ENCODE data around the gene PPM1H. TPM values are rescaled to one million over a fixed set of nuclear protein-coding genes. Genes with fewer than 3 reads are reported as not detected.

PPM1H gene
- total RNA-seq, 1 donor from 2014 or later: 0.49 TPM

DNA sequence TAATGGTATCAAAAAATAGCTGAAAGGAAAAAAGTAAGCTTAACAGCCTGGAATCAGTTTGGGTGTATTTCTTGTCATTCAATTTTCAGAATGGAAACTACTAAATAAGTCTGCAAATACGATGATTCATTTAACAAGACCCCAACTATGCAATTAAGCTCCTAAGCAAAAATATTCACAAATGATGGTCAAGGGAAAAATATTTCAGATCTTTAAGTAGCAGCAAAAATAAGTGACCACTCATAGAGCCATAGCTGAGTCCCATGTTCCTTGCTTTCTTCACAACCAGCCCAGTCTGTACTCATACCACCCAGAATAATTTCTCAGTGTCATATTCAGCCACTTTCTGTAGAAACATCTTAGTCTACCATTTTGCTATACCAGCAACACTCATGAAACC lies 185.4 kb downstream of the PPM1H start:
- Histone ChIP-seq H3K9me3 (no peaks in the 10 kb centered on the region), H3K27me3 (no peaks in the 10 kb centered on the region), H3K4me1 (no peaks in the 10 kb centered on the region), H3K36me3 (no peaks in the 10 kb centered on the region), H3K4me3 (no peak overlapping the region), H3K27ac (no peak overlapping the region)
- intact Hi-C loops (cut with DNase I): no loop called here
- no peak for DNase-seq (ENCODE audit: extremely low spot score in 2 of 2)
- TF ChIP-seq, protein P1, sequence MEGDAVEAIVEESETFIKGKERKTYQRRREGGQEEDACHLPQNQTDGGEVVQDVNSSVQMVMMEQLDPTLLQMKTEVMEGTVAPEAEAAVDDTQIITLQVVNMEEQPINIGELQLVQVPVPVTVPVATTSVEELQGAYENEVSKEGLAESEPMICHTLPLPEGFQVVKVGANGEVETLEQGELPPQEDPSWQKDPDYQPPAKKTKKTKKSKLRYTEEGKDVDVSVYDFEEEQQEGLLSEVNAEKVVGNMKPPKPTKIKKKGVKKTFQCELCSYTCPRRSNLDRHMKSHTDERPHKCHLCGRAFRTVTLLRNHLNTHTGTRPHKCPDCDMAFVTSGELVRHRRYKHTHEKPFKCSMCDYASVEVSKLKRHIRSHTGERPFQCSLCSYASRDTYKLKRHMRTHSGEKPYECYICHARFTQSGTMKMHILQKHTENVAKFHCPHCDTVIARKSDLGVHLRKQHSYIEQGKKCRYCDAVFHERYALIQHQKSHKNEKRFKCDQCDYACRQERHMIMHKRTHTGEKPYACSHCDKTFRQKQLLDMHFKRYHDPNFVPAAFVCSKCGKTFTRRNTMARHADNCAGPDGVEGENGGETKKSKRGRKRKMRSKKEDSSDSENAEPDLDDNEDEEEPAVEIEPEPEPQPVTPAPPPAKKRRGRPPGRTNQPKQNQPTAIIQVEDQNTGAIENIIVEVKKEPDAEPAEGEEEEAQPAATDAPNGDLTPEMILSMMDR (IDR thresholded peaks at IDR 0.05): no peak
- TF ChIP-seq POLR2AphosphoS5 (IDR thresholded peaks at IDR 0.05; ENCODE audit: insufficient read depth in 1 of 2, low read depth in 1 of 2) (no peak), POLR2A (IDR thresholded peaks at IDR 0.05) (no peak)

DNA sequence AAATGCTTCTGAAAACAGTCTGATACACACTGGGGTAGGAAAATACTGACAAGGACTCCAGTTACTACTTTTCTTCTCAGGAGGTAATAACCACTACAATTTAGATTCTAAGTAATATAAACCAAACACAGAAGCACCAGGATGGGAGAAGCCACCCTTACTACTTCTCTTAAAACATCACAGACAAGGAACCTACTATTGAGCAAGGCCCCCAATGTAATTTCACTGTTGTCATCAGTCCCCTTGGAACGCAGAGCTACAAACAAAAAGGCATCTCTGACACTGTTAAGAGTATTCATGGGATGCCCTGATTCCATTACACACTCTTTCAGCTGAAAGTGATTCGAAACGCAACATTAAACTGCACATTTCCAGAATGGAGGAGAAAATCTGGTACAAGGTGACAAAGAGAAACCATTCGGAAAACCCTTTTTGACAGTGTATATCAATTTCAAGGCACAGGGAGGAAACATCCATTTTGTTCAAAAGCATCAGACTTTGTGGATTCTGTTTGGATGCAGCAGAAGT lies 185.9 kb downstream of the PPM1H start:
- no peak for TF ChIP-seq POLR2AphosphoS5 (IDR thresholded peaks at IDR 0.05; ENCODE audit: insufficient read depth in 1 of 2, low read depth in 1 of 2)
- TF ChIP-seq, protein P1 (IDR thresholded peaks at IDR 0.05): no peak
- TF ChIP-seq POLR2A (IDR thresholded peaks at IDR 0.05): no peak
- no peaks in the 10 kb centered on the region for H3K27me3 ChIP-seq
- H3K27ac ChIP-seq: no peak overlapping the region
- DNase-seq (ENCODE audit: extremely low spot score in 2 of 2): no peak
- no peak overlapping the region for H3K4me3 ChIP-seq
- no peaks in the 10 kb centered on the region for H3K4me1 ChIP-seq
- no peaks in the 10 kb centered on the region for H3K36me3 ChIP-seq
- intact Hi-C loops (cut with DNase I): no loop called here
- no peaks in the 10 kb centered on the region for H3K9me3 ChIP-seq

DNA sequence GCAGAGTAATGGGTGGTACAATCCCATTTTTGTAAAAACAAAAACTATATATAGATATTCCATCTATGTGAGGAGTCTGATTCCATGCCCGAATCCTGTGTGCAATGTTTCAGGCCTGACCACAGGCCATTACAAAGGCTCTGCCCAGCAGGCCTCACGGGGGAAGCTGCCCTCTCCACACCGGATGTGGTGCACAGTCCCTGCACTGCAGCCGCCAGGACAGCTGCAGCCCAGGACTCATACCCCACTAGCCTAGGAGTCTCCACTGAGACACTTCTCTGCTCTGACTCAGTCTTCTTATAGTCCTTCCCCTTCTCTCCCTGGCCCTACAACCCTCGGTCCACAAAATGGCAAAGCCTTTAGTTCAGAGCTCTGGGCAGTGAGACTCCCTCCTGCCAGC lies 190.4 kb downstream of the PPM1H start:
- Histone ChIP-seq H3K36me3 (no peaks in the 10 kb centered on the region), H3K27me3 (no peaks in the 10 kb centered on the region), H3K4me3 (no peak overlapping the region), H3K27ac (no peak overlapping the region), H3K9me3 (no peaks in the 10 kb centered on the region), H3K4me1 (no peaks in the 10 kb centered on the region)
- TF ChIP-seq POLR2AphosphoS5 (IDR thresholded peaks at IDR 0.05; ENCODE audit: insufficient read depth in 1 of 2, low read depth in 1 of 2) (no peak), POLR2A (IDR thresholded peaks at IDR 0.05) (no peak)
- TF ChIP-seq, protein P1 (IDR thresholded peaks at IDR 0.05): no peak
- intact Hi-C loops (cut with DNase I): no loop called here
- DNase-seq (ENCODE audit: extremely low spot score in 2 of 2): no peak

DNA sequence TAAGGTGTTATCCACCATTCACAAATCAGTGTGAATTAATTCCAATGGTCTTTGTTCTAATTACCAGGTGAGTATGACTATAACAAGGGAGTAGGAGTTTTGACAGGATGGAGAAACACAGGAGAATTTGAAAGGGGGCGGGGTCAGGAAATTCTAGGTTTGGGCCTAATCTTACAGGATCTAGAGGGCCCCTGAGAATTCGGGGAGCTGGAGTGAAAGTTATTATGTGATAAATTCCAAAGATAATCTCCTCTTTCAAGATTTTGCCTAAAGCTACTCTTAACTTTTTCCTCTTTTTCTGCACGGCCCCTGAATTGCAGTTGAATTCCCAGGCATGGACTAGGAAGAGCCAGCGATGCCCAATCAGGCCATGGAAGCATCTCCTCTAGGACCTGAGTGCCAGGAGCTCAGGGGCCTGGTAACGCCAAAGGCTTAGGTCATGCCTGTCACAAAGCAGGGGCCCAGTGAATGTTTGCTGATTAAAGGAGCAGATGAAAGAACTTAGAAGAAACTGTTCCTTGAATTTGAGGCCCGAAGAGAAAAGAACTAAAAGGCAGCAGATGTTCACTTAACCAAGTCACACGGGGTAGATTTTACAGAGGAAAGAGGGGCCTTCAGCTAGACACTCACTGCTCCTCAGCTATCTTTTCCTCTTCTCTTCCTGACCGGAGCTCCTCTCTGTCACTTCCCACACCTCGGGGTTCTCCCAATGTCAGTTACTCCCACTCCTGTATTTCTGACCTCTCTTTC lies 195.5 kb downstream of the PPM1H start:
- H3K27me3 ChIP-seq: no peaks in the 10 kb centered on the region
- TF ChIP-seq POLR2A (IDR thresholded peaks at IDR 0.05) (no peak), POLR2AphosphoS5 (IDR thresholded peaks at IDR 0.05; ENCODE audit: insufficient read depth in 1 of 2, low read depth in 1 of 2) (no peak)
- TF ChIP-seq, protein P1 (IDR thresholded peaks at IDR 0.05): no peak
- no peak overlapping the region for H3K4me3 ChIP-seq
- no peak for DNase-seq (ENCODE audit: extremely low spot score in 2 of 2)
- no peak overlapping the region for H3K27ac ChIP-seq
- no peaks in the 10 kb centered on the region for H3K9me3 ChIP-seq
- H3K4me1 ChIP-seq: no peaks in the 10 kb centered on the region
- H3K36me3 ChIP-seq: no peaks in the 10 kb centered on the region
- intact Hi-C loops (cut with DNase I): no loop called here

DNA sequence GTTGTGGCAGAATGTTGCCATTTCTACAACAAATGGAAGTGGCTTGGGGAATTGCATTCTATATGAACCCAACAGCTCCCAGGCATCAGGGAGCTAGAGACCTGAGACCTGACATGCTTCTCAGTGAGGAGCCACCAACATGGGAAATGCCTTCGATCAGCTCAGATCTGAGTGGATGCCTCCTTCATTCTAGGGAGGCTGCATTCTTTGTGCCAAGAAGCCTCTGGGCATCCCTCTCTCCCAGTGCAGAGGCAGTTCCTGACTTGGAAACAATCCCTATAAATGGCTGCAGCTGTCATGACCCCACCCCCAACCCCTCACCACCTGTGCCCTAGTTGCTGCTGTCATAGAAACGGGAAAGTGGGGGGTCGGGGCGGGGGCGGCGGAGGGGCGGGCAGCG lies 196.3 kb downstream of the PPM1H start:
- H3K36me3 ChIP-seq: no peaks in the 10 kb centered on the region
- DNase-seq (ENCODE audit: extremely low spot score in 2 of 2): no peak
- no peak overlapping the region for H3K4me3 ChIP-seq
- no peaks in the 10 kb centered on the region for H3K27me3 ChIP-seq
- TF ChIP-seq POLR2A (IDR thresholded peaks at IDR 0.05): no peak
- no peak for TF ChIP-seq POLR2AphosphoS5 (IDR thresholded peaks at IDR 0.05; ENCODE audit: insufficient read depth in 1 of 2, low read depth in 1 of 2)
- TF ChIP-seq, protein P1 (IDR thresholded peaks at IDR 0.05): no peak
- intact Hi-C loops (cut with DNase I): no loop called here
- H3K4me1 ChIP-seq: no peaks in the 10 kb centered on the region
- H3K27ac ChIP-seq: no peak overlapping the region
- no peaks in the 10 kb centered on the region for H3K9me3 ChIP-seq

All from vagina (tissue), 2 donors.